GM18505 (cell line): ENCODE measurements around the gene WDR59.

Experiments used
- ATAC-seq: cut with Tn5 transposase; IDR thresholded peaks from one replicate; pipeline ENCODE4 v1.9.1; 2021; ENCODE audit not compliant: unreplicated experiment
- POLR2A ChIP-seq: IDR thresholded peaks from 4 replicates; pipeline ENCODE4 v1.6.1; 2011; ENCODE audit warnings: borderline replicate concordance; ENCODE audit not compliant: insufficient read depth, insufficient read length; ENCODE audit errors: extremely low read depth

The WDR59 gene

DNA sequence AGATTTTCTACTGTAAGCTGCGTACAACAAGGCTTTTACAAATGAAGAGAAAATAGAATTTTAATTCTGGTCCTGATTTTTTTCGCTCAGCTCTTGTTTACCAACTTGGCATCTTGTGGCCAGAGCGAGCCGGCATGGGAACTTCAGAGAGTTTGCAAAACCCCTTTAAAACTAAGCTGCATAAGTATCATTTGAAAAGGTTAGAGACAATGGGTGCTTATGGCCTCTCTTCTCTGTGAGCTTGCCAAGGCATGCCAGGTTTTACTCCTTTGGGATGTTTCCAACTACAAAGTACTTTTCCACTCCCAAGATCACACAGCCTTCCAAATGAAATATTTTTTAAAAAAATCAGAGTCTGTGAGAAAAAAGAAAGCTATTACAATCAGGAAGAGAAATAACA is 147.9 kb downstream of the WDR59 start:
- no peak for TF ChIP-seq POLR2A
- ATAC-seq, result no peak

DNA sequence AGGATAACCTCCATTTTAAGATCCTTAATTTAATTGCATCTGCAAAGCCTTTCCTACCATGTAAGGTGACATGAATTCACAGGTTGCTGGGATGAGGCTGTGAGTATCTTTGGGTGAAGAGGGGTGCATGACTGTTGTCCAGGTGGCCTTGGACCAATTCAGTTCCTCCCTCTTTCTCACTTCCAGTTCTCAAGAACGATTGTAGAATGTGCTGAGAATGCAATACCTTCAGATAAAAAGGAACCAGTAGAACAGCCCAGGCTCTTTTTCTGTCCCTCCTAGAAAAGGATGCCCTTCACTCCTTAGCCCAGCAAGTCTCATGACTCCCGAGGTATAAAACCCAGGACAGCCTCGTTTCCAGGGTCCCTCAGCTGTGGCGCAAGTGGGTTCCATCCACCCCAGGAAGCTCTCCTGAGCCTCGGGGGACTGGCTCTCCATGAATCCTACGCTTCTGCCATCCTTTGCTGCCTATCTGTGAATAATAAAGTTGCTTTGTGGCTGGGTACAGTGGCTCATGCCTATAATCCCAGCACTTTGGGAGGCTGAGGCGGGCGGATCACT is 148.7 kb downstream of the WDR59 start:
- no peak for TF ChIP-seq POLR2A
- ATAC-seq, result no peak

- ATAC-seq, result no peak
- no peak for TF ChIP-seq POLR2A
Observed at GRCh38 chr16:74832228-74832627, 152.7 kb downstream of the WDR59 start.

DNA sequence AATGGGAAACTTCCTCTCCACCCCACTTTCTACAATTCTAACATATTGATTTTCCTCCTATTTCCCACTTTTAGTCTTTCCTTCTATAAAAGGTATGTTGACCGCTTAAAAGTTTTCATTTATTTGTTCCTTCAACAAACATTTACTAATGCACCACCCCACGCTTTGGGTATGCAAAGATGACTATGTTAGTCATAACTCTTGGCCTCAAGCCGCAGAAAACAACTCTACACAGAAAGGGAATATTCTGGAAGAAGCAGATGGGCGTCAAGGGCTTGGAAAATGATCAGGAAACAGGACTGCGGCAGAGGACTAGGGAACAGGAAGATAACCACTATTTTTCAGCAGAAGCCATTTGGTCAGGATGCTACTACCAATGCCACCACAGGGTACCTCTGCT is 153.5 kb downstream of the WDR59 start:
- no peak for TF ChIP-seq POLR2A
- ATAC-seq, result no peak

DNA sequence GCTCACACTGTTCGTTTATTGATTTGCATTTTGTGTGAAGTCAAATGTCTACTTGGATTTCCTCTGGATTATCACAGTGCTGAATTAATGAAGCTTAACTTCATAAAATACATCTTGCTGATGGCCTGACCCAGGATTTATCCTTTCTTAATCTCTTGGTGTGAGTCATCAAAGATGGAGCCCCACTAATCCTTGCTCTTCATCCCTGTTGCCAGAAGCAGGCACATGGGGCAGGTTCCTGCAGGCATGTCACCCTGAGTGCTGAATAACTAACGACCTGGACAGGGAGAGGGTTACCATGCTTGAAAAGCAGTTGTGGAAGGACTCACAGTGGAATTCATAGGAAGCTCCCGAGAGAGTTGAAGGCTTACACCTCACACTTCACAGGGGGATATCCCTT is 154.3 kb downstream of the WDR59 start:
- no peak for ATAC-seq
- no peak for TF ChIP-seq POLR2A

GRCh38 chr16:74829637-74830036 is 155.3 kb downstream of the WDR59 start:
- no peak for ATAC-seq
- no peak for TF ChIP-seq POLR2A

DNA sequence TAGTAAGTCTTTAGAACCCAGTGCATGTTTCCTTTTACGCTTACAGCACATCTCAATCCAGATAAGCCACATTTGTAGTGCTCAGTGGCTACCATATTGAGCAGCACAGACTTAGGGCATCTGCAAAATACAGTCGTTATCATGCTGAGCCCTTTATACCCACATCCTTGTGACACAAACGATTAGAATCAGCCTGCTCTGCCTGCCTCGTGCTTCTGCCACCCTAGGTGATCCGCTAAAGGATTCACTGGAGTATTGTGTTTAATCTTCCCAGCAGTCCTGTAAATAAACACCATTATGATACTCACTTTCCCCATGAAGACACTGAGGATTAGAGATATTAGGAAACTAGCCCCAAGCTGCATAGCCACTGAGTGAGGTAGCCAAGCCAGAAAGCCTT is 159.0 kb downstream of the WDR59 start:
- no peak for TF ChIP-seq POLR2A
- ATAC-seq, result no peak

DNA sequence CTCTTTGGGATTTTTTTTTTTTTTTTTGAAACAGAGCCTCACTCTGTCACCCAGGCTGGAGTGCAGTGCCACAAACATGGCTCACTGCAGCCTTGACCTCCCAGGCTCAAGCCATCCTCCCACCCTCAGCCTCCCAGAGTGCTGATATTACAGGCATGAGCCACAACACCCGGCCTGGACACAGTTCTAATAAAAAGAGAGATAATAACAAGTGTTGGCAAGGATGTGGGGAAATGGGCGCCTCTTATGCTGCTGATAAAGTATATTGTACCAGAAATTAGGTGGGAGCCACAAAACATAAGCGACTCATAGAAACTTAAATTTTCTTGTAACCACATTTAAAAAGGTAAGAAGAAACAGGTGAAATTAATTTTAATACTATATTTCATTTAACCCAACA is 159.9 kb downstream of the WDR59 start:
- no peak for ATAC-seq
- no peak for TF ChIP-seq POLR2A
